IPS-11a (cell line): ENCODE measurements around the gene G2E3.

ENCODE experiments used
- H3K4me3 ChIP-seq: one replicate; pipeline ENCODE4 v1.5.1; 2013; ENCODE audit warnings: low read depth, low read length, control low read depth

G2E3 gene

GRCh38 chr14:30648471-30648870 lies 89.5 kb downstream of the G2E3 start:
- no peak overlapping the region for H3K4me3 ChIP-seq

GRCh38 chr14:30651937-30652336 lies 93.0 kb downstream of the G2E3 start:
- no peak overlapping the region for H3K4me3 ChIP-seq

- H3K4me3 ChIP-seq, result no peak overlapping the region
These were observed 96.2 kb downstream of the G2E3 start for GRCh38 chr14:30655124-30655523.

GRCh38 chr14:30655658-30656057 lies 96.7 kb downstream of the G2E3 start:
- H3K4me3 ChIP-seq, result no peak overlapping the region

- H3K4me3 ChIP-seq, result no peak overlapping the region
These were observed 97.3 kb downstream of the G2E3 start for GRCh38 chr14:30656190-30656632.

GRCh38 chr14:30657050-30657449 lies 98.1 kb downstream of the G2E3 start:
- H3K4me3 ChIP-seq, result no peak overlapping the region

DNA sequence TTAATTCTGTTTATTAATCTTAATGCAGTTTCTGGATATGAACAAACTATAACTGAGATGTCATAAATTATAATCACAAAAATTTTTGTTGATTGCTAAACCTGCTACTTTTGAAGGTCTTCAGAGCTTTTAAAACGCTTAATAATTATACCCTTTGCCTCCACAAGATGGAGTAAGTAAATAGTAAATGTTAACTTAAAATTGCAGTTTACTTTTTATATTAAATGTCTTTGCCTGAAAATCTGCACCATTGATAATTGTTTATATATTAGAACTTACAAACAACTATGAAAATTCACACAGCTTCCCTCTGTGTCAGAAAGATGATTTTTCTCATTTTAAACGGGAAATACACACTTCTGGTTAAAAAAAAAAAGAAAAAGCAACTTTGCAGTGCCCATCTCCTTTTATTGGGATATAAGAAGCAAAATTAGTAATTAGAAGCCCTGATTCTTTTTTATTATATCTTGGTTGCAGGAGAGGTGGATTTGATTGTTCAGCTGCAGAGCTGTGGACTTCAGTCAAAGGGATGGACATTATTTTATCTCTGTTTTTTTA lies 98.7 kb downstream of the G2E3 start:
- no peak overlapping the region for H3K4me3 ChIP-seq

GRCh38 chr14:30658645-30659044 lies 99.7 kb downstream of the G2E3 start:
- no peak overlapping the region for H3K4me3 ChIP-seq

GRCh38 chr14:30669594-30669993 lies 110.6 kb downstream of the G2E3 start:
- H3K4me3 ChIP-seq, result no peak overlapping the region
